Effector CD8-positive, alpha-beta T cell (primary cell): ENCODE data around the gene TMEM209.
A peak's percentile ranks its signal among the peaks of the same experiment; 100 is the strongest.

Experiments used
- DNase-seq: peaks from one replicate; lab custom pipeline; 2025; lab: John Stamatoyannopoulos, UW

The TMEM209 gene

GRCh38 chr7:130143986-130144311 lies 61.3 kb downstream of the TMEM209 start:
- DNase-seq = no peak

GRCh38 chr7:130143334-130143732 lies 61.9 kb downstream of the TMEM209 start:
- no peak for DNase-seq

GRCh38 chr7:130142654-130143333 lies 62.4 kb downstream of the TMEM209 start:
- DNase-seq = no peak

- no peak for DNase-seq
These were observed 63.1 kb downstream of the TMEM209 start for GRCh38 chr7:130141884-130142653.

GRCh38 chr7:130141161-130141883 lies 63.9 kb downstream of the TMEM209 start:
- peak; percentile 12 for DNase-seq

- DNase-seq = no peak
These were observed 64.5 kb downstream of the TMEM209 start for GRCh38 chr7:130140551-130141160.

- no peak for DNase-seq
These were observed 65.8 kb downstream of the TMEM209 start for GRCh38 chr7:130139193-130139960.

GRCh38 chr7:130137207-130137606 lies 68.0 kb downstream of the TMEM209 start:
- DNase-seq = no peak

- no peak for DNase-seq
These were observed 68.5 kb downstream of the TMEM209 start for GRCh38 chr7:130136579-130137167.

- DNase-seq = no peak
These were observed 69.7 kb downstream of the TMEM209 start for GRCh38 chr7:130135208-130136205.

- DNase-seq = no peak
These were observed 70.5 kb downstream of the TMEM209 start for GRCh38 chr7:130134726-130135125.

- DNase-seq = no peak
These were observed 71.0 kb downstream of the TMEM209 start for GRCh38 chr7:130134106-130134636.

GRCh38 chr7:130133029-130133782 lies 72.0 kb downstream of the TMEM209 start:
- no peak for DNase-seq

GRCh38 chr7:130131964-130132875 lies 73.0 kb downstream of the TMEM209 start:
- no peak for DNase-seq

GRCh38 chr7:130131191-130131834 lies 73.9 kb downstream of the TMEM209 start:
- no peak for DNase-seq

GRCh38 chr7:130129011-130129411 lies 76.2 kb downstream of the TMEM209 start:
- DNase-seq = no peak

- no peak for DNase-seq
These were observed 77.3 kb downstream of the TMEM209 start for GRCh38 chr7:130127821-130128317.
